GM18519 (cell line): Measurements from ENCODE around the gene DMD.
"Not testable (repeated sequence)": the region's sequence is repeated elsewhere in the genome, so short reads cannot be mapped to it uniquely, and the experiment has no call there.

Experiments
- ATAC-seq: cut with Tn5 transposase; IDR thresholded peaks from one replicate; pipeline ENCODE4 v1.9.1; 2021; ENCODE audit warnings: mild to moderate bottlenecking, moderate library complexity; ENCODE audit not compliant: unreplicated experiment, low FRiP score

Gene DMD

GRCh38 chrX:31500921-31501320 lies 1710.4 kb downstream of the DMD start:
- ATAC-seq, result no peak

- ATAC-seq, result no peak
These were observed 1712.2 kb downstream of the DMD start for GRCh38 chrX:31499109-31499508.

GRCh38 chrX:31497086-31497485 lies 1714.3 kb downstream of the DMD start:
- ATAC-seq, result no peak

- no peak for ATAC-seq
These were observed 1723.4 kb downstream of the DMD start for GRCh38 chrX:31487951-31488350.

GRCh38 chrX:31483336-31483735 lies 1728.0 kb downstream of the DMD start:
- no peak for ATAC-seq

GRCh38 chrX:31480696-31481095 lies 1730.7 kb downstream of the DMD start:
- no peak for ATAC-seq

- ATAC-seq, result no peak
These were observed 1740.1 kb downstream of the DMD start for GRCh38 chrX:31471229-31471628.

GRCh38 chrX:31470753-31471152 lies 1740.6 kb downstream of the DMD start:
- ATAC-seq, result not testable (repeated sequence)

GRCh38 chrX:31464306-31464915 lies 1746.9 kb downstream of the DMD start:
- ATAC-seq, result no peak

- no peak for ATAC-seq
These were observed 1750.1 kb downstream of the DMD start for GRCh38 chrX:31461266-31461665.

GRCh38 chrX:31459361-31459760 lies 1752.0 kb downstream of the DMD start:
- ATAC-seq, result no peak

- ATAC-seq, result no peak
These were observed 1761.4 kb downstream of the DMD start for GRCh38 chrX:31449965-31450364.

- no peak for ATAC-seq
These were observed 1762.3 kb downstream of the DMD start for GRCh38 chrX:31449081-31449480.

GRCh38 chrX:31445542-31445941 lies 1765.8 kb downstream of the DMD start:
- no peak for ATAC-seq

GRCh38 chrX:31443654-31444053 lies 1767.7 kb downstream of the DMD start:
- ATAC-seq, result no peak

- no peak for ATAC-seq
These were observed 1770.8 kb downstream of the DMD start for GRCh38 chrX:31440546-31440945.

GRCh38 chrX:31436424-31436823 lies 1774.9 kb downstream of the DMD start:
- no peak for ATAC-seq

- ATAC-seq, result no peak
These were observed 1775.8 kb downstream of the DMD start for GRCh38 chrX:31435592-31435991.

- no peak for ATAC-seq
These were observed 1777.5 kb downstream of the DMD start for GRCh38 chrX:31433856-31434255.

- no peak for ATAC-seq
These were observed 1781.4 kb downstream of the DMD start for GRCh38 chrX:31429915-31430314.

- ATAC-seq, result no peak
These were observed 1787.7 kb downstream of the DMD start for GRCh38 chrX:31423609-31424189.

- no peak for ATAC-seq
These were observed 1789.9 kb downstream of the DMD start for GRCh38 chrX:31421441-31421840.
